CD4-positive, alpha-beta T cell treated with Interleukin-1 beta for 1 hour (primary cell): Measurements from ENCODE around the gene HGFAC.
A peak's percentile ranks its signal among the peaks of the same experiment; 100 is the strongest.

Experiments
- DNase-seq, 2 donors: peaks; one replicate each; pipeline ENCODE4 v3.0.0-alpha.2; 2020 to 2022

The HGFAC gene

GRCh38 chr4:3427134-3427476, 14.7 kb upstream of the HGFAC start:
- DNase-seq, result no peak

- no peak for DNase-seq
Measured at GRCh38 chr4:3427706-3428446, 13.9 kb upstream of the HGFAC start.

DNA sequence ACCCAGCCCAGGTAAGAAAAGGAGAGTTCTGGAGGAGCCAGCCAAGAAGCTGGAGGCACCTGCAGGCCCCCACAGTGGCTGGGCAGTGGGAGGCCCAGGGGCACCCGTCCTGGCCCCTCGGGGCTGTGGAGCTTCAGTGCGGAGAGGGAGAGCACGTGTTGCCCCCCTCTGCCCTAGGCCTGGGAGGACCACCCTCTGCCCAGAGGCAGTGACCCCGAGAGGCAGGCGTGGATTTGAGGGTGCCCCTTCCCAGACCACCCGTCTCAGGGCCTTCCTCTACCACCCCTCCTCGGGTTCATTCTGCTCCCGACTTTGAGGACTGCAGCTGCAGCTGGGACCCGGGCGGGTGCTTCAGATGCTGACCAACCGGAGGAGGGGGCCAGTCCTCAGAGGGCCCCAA, 12.1 kb upstream of the HGFAC start:
- DNase-seq, result no peak

GRCh38 chr4:3430524-3430923, 11.2 kb upstream of the HGFAC start:
- DNase-seq, result no peak

DNA sequence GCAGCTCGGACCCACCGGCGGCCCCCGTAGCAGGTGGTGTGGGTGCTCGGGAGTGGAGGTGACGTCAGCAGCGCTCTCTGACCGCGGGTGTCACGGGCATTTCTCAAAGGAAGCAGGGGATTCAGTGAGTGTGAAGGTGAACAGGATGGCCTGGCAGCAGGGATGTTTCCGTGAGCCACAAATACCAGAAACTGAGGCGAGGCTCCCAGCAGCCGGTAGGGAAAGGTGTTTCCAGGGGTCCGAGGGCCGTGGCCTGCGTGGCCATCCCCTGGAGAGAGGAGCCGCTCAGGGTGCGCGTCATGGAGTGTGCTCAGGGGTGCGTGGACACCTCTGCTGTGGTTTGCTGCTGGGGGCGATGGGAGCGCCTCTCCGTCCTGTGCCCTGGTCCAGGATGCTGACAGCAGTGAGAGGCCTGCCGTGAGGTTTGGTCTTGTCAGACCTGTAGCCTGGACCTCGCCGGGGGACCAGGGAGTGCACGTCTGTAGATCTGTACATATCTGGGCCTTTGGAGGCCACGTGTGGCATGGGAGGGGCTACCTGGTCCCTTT, 10.2 kb upstream of the HGFAC start:
- DNase-seq, result no peak

DNA sequence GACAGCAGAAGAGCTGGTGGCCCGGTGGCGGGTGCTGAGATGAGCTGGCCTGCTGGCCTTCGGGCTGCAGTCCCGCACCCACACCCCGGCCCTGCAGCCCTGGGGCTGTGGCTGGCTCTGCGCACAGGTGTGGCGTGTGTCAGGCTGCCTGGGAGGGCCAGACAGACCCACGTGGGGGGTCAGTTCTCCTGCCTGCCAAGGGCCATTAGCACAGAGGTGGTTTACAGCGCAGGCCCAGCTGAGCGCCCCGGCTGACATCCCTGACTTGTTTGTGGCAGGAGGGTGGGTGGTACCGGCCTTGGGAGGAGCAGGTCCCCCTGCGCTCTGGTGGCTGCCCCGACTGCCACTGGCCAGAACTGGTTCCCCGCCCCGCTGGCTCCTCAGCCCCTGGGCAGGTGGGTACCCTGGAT, 9.4 kb upstream of the HGFAC start:
- no peak for DNase-seq

GRCh38 chr4:3433138-3433869, 8.5 kb upstream of the HGFAC start:
- no peak for DNase-seq

GRCh38 chr4:3434881-3435685, 6.7 kb upstream of the HGFAC start:
- no peak for DNase-seq

DNA sequence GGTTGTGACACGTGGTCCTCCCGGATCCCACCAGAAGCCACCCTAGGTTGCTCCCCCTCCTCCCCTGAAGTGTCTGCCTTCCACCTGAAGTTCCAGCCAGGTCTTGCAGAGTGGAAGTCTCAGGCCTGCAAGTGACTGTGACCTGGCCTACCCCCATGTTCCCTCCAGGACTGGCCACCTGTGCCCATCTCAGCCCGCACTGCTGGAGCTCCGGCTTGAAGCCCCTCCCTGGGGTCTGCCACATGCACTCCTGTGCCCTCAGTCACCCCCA, 6.1 kb upstream of the HGFAC start:
- no peak for DNase-seq

DNA sequence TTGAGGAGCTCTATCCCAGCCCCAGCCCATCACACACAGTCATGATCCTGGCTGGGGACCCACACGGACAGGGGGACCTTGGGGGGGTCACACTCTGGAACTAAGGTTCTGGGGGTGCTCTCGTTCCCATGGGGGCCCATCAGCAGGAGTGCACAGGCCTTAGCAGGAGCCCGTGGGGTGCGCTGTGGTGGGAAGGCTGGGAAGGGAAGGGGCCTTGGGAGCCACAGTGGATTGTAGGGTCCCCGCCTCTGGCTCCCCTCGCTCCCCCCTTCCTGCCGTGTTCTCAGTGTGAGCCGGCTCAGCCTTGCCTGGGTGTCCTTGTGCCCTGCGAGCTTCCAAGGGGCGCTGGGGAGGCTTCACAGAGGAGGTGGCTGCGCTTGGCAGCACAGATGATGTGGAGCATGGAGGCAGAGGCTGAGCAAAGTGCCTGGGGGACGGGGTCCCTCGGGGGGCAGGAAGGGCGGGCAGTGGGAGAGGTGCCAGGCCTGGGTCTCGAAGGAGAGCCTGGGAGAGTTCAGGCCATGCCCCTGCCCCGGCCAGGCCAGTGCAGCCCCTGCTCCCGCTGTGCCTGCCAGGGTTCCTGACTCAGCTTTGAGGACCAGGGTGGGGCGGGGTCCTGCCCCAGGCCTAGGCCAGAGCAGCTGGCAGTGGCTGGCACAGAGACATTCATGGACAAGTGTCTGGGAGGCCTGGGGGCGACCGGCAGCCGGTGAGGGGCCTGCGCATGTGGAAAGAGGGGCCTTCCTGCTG, 5.5 kb upstream of the HGFAC start:
- DNase-seq, result no peak

DNA sequence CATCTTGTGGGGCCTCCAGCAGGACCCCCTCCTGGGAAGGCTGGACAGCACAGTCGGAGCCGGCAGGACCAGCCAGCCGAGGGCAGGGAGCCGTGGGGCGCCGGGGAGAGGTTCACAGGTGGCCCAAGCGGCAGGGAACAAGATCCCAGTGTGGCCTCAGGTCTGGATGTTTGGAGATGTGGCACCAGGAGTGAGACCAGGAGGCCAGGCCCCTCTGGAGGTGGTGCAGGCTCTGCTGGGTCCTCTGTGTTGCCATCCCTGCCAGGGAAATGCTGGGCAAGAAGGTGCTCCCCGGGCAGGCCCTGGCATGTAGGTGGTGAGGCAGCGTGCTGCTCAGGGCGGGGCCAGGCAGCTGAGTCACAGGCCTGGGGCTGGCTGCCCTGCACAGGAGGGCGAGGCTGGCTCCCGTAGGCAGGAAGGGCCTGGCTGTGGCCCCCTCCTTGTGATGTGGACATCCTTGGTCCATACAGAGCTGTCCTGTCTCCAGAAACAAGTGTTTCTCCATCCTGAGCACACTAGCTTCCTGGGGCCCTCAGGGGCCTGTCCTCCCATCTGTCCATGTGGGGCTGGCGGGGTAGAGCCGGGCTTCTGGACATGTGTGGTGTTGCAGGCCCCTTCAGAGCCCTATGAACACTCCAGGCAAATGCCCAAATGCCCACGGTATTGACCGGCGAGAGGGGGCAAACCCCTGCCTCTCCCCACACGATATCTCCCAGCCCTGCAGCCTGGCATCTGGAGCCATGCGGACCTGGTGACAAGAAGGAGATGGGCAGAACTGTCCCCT, 4.8 kb upstream of the HGFAC start:
- no peak for DNase-seq

- DNase-seq, result no peak
Measured at GRCh38 chr4:3437582-3437936, 4.2 kb upstream of the HGFAC start.

GRCh38 chr4:3437998-3438846, 3.5 kb upstream of the HGFAC start:
- DNase-seq, result no peak

GRCh38 chr4:3438847-3439180, 3.0 kb upstream of the HGFAC start:
- no peak for DNase-seq

- DNase-seq, result no peak
Measured at GRCh38 chr4:3439391-3439790, 2.4 kb upstream of the HGFAC start.

GRCh38 chr4:3440011-3440410, 1.8 kb upstream of the HGFAC start:
- DNase-seq, result no peak

DNA sequence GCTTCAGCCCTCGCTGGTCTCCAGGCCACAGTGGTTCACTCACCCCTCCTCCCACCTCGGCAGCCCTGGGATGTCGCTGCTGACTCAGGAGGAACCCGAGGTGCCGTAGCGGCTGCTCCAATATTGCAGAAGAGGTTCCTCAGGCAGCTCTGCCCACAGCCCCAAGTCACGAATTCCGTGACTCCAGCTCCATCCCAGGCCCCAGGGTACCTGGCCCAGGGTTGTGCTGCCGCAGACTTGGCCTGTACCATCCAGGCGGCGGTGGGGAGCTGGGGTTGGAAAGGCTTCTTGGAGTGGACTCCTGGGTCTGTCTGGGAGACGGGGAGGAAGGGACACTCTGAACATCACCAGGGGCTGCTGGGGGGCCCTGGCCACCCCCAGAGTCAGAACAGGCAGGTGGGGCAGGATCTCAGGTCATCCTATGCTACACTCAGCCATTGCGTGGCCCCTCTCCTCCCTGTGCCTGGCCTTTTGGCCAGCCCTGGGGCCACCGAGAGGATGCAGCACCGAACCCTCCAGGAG, 728 bp upstream of the HGFAC start:
- no peak for DNase-seq

- no peak for DNase-seq
Measured at GRCh38 chr4:3442460-3442958, 741 bp downstream of the HGFAC start.

DNA sequence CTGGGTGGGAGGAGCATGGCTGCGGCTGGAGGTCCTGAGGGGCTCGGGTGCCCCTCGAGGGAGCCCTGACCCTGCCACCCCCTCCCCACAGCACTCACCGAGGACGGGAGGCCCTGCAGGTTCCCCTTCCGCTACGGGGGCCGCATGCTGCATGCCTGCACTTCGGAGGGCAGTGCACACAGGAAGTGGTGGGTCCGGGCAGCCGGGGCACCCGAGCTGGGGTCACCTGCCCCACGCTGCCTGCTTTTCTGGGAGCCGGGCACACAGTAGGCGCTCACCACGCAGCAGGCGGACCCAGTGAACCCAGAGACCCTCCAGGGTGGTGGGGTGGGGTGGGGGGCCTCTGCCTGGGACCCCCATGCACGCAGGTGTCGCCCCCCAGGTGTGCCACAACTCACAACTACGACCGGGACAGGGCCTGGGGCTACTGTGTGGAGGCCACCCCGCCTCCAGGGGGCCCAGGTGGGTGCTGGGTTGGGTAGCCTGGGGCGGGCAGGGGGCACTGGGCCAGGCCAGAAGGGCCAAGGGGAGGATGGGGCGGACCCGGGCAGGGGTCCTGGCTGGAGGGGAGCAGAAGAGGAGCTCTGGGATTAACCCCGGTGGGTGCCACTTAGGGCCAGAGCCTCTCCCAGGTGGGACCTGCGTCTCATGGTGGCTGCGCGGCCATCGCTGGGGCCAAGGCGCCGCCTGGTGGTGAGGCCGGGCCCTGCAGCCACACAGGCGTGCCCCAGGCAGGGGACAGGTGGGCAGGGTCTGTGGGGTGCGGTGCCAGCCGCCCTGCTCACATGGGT, 1.4 kb downstream of the HGFAC start:
- DNase-seq, result peak; percentile 61 to 65

GRCh38 chr4:3443750-3444309, 2.1 kb downstream of the HGFAC start:
- no peak for DNase-seq
